NB4 (cell line): ENCODE measurements around the gene PGPEP1.

Experiments used
- CTCF ChIP-seq: IDR thresholded peaks from one replicate; pipeline ENCODE4 v1.5.1; 2012; ENCODE audit warnings: low read depth, low read length
- POLR2A ChIP-seq: IDR thresholded peaks from 2 replicates; pipeline ENCODE4 v1.6.1; 2011; ENCODE audit warnings: mild to moderate bottlenecking; ENCODE audit not compliant: insufficient read length; ENCODE audit errors: extremely low read depth

GRCh38 chr19:18373892-18374629 is 33.7 kb downstream of the PGPEP1 start:
- no peak for TF ChIP-seq CTCF
- no peak for TF ChIP-seq POLR2A
